Spinal cord (tissue), 10 donors: ENCODE data around the gene ARHGAP10. TPM values are rescaled to one million over a fixed set of nuclear protein-coding genes. Genes with fewer than 3 reads are reported as not detected.
"Not testable (repeated sequence)": the region's sequence is repeated elsewhere in the genome, so short reads cannot be mapped to it uniquely, and the experiment has no call there.

Experiments used
- DNase-seq, 6 donors: peaks; one replicate each; pipeline versions ENCODE4 v3.0.0 to v3.0.0-alpha.2; 2013 to 2015; ENCODE audit warnings: low spot score in 6 of 6, low read depth in 4 of 6
- H3K27ac ChIP-seq: one replicate; pipeline ENCODE4 v1.5.1; 2013; ENCODE audit warnings: low read depth, low read length, control low read depth
- H3K27me3 ChIP-seq: one replicate; pipeline ENCODE4 v1.6.1; 2013; ENCODE audit warnings: low read length; ENCODE audit not compliant: control insufficient read depth, insufficient read depth
- H3K36me3 ChIP-seq: one replicate; pipeline ENCODE4 v1.6.1; 2013; ENCODE audit warnings: low read length; ENCODE audit not compliant: control insufficient read depth, insufficient read depth
- H3K4me1 ChIP-seq: one replicate; pipeline ENCODE4 v1.6.1; 2013; ENCODE audit warnings: low read length; ENCODE audit not compliant: control insufficient read depth, insufficient read depth
- H3K4me3 ChIP-seq: one replicate; pipeline ENCODE4 v1.5.1; 2013; ENCODE audit warnings: low read depth, low read length, control low read depth
- H3K9me3 ChIP-seq: one replicate; pipeline ENCODE4 v1.6.1; 2013; ENCODE audit warnings: low read length; ENCODE audit not compliant: control insufficient read depth, insufficient read depth
- WGBS: methylation state at CpG from one replicate; pipeline ENCODE4 v1.1.5; 2013; ENCODE audit warnings: missing lambda C conversion rate; ENCODE audit not compliant: insufficient coverage; 5-methylcytosine and 5-hydroxymethylcytosine counted together
- polyA plus RNA-seq, 2 donors: library from polyadenylated mRNA; unstranded; fragments of 120-200 nt; gene quantifications; one replicate each; pipeline ENCODE4 v1.2.1, GENCODE V29; 2013; ENCODE audit not compliant: insufficient read length in 2 of 2
- total RNA-seq, 2 donors: library from RNA; depleted of rRNA in 1 of 2; stranded (reverse); fragments of 120-200 nt in 1 of 2; fragments of >200 nt in 1 of 2; gene quantifications; one replicate each; pipeline versions ENCODE4 v1.2.3 to v1.2.4, GENCODE V29; 2013 to 2014
- donor health status: healthy.

Gene ARHGAP10
- total and polyA plus RNA-seq, 4 donors: 6.4 to 27.8 (median 17.4) TPM

GRCh38 chr4:147899512-147899911 is 167.6 kb downstream of the ARHGAP10 start:
- Histone ChIP-seq H3K27ac (no peak overlapping the region), H3K9me3 (peaks cover 4% of the 10 kb centered on the region), H3K27me3 (no peaks in the 10 kb centered on the region), H3K4me3 (no peak overlapping the region), H3K36me3 (no peaks in the 10 kb centered on the region), H3K4me1 (no peaks in the 10 kb centered on the region)
- no CpG with 5 or more reads among the region's 2 CpGs for WGBS
- no peak for DNase-seq

- no peak for DNase-seq
- H3K4me3 ChIP-seq: no peak overlapping the region
- no CpG with 5 or more reads among the region's 2 CpGs for WGBS
- no peaks in the 10 kb centered on the region for H3K27me3 ChIP-seq
- no peaks in the 10 kb centered on the region for H3K4me1 ChIP-seq
- H3K9me3 ChIP-seq: peaks cover 2% of the 10 kb centered on the region
- no peaks in the 10 kb centered on the region for H3K36me3 ChIP-seq
- no peak overlapping the region for H3K27ac ChIP-seq
Observed at GRCh38 chr4:147901388-147901787, 169.5 kb downstream of the ARHGAP10 start.

DNA sequence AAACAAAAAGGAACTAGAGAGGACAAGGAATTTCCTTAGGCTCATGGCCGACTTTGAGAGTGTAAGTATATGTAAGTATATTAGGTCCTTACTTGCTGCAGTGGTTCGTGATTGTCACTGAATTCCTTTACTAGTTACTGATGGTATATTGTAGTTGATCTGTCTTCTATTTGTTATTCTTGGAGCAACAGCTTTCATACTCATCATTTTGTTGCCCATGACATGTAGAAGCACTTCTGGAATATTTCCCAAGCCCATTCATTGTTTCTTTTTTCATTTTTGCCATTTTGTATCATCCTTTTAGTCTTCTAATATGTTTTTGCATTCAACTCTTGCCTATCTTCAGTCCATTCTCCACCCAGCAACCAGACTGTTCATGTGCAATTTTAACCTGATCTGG is 170.0 kb downstream of the ARHGAP10 start:
- Histone ChIP-seq H3K4me1 (no peaks in the 10 kb centered on the region), H3K4me3 (no peak overlapping the region), H3K27ac (no peak overlapping the region), H3K9me3 (peaks cover 2% of the 10 kb centered on the region), H3K36me3 (no peaks in the 10 kb centered on the region), H3K27me3 (no peaks in the 10 kb centered on the region)
- no CpG with 5 or more reads among the region's 2 CpGs for WGBS
- no peak for DNase-seq

DNA sequence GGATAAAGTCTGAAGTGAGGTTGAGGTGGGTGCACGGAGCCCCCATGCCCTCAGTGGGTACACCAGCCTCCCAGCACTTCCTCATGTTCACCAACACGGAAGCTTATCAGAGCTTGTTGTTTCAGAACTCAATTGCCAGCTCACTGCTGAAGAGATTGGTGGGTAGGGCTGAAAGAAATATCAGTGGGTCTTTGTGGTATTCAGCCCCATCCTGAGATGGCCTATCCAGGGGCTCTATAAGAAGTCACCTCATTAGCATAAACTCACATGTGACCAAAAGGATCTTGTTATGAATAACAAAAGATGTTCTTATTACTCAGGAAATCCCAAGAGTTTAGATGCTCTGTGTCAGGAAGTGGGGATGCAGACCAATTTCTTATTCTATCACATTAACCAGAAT is 177.3 kb downstream of the ARHGAP10 start:
- Histone ChIP-seq H3K4me3 (no peak overlapping the region), H3K36me3 (no peaks in the 10 kb centered on the region), H3K27me3 (no peaks in the 10 kb centered on the region), H3K27ac (no peak overlapping the region), H3K4me1 (no peaks in the 10 kb centered on the region), H3K9me3 (no peaks in the 10 kb centered on the region)
- 75% methylated on average over 1 of the region's 2 CpGs for WGBS
- DNase-seq: no peak

DNA sequence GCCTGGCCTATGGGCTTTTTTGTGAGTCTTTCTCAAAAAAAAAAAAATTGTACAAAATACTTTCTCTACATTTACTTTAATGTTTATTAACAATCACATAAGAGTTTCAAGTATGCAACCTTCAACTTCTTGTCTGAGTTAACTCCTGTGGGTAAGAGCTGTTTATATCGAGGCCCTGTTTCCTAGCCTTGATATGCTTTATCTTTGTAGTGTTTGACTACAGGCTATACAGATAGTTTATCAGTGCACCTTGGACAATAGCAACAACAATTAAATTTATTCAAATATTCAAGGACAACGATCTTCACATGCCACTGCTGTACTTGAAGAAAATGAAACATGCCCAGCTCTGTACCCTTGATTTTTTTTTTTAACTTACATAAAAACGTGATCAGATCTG is 178.4 kb downstream of the ARHGAP10 start:
- no peaks in the 10 kb centered on the region for H3K36me3 ChIP-seq
- H3K27me3 ChIP-seq: no peaks in the 10 kb centered on the region
- H3K27ac ChIP-seq: no peak overlapping the region
- DNase-seq: no peak
- H3K4me3 ChIP-seq: no peak overlapping the region
- H3K4me1 ChIP-seq: no peaks in the 10 kb centered on the region
- no peaks in the 10 kb centered on the region for H3K9me3 ChIP-seq
- WGBS: no CpG with 5 or more reads among the region's 3 CpGs

DNA sequence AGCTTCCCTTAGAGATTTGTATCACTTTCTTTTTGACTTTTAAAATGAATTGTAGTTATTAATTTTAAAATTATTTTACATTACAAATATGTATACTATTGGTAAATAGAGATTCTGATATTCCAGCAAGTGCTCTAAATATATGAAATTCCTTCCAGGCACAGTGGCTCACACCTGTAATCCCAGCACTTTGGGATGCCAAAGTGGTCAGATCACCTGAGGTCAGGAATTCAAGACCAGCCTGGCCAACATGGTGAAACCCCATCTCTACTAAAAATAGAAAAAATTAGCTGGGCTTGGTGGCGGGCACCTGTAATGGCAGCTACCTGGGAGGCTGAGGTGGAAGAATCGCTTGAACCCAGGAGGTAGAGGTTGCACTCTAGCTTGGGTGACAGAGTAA is 180.2 kb downstream of the ARHGAP10 start:
- H3K4me3 ChIP-seq, H3K27ac ChIP-seq, H3K9me3 ChIP-seq, DNase-seq, H3K36me3 ChIP-seq, H3K27me3 ChIP-seq, H3K4me1 ChIP-seq: not testable (repeated sequence)
- no CpG with 5 or more reads among the region's 2 CpGs for WGBS

DNA sequence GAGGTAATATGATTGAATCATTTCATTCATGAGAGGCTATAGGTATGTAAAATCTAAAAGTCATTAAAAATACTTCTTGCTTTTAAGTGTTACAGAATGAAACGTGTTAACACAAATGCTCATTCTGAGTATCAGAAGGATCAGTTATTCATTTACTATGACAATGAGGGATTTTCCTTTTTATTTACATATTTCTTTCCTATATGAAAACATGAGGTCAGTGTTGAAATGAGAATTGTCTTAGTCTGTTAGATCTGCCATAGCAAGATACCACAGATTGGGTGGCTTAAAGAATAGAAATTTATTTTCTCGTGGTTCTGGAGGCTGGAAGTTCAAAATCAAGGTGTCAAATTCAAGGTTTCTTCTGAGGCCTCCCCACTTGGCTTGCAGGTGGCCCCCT is 181.2 kb downstream of the ARHGAP10 start:
- no peaks in the 10 kb centered on the region for H3K4me1 ChIP-seq
- H3K9me3 ChIP-seq: no peaks in the 10 kb centered on the region
- 83% methylated on average over 1 of the region's 2 CpGs for WGBS
- no peak overlapping the region for H3K27ac ChIP-seq
- H3K4me3 ChIP-seq: no peak overlapping the region
- H3K36me3 ChIP-seq: no peaks in the 10 kb centered on the region
- DNase-seq: no peak
- H3K27me3 ChIP-seq: no peaks in the 10 kb centered on the region

DNA sequence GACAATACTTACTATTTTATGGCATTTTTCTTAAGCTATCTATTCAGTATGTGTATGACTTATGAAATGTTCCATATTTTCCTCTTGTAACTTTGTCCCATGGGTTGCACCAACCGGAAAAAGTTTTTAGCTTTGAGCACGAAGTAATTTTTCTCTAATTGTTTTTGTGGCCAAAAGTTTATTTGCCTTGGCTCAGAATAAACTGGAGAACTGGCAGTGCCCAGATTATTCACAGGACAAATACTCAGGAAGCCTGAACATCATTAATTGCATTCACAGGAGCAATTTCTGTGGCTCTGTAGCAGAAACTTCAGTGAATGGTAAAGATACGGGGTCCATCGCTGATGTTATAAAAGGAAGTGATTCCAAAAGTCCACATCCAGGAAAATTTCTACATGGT is 184.5 kb downstream of the ARHGAP10 start:
- no peaks in the 10 kb centered on the region for H3K9me3 ChIP-seq
- no peaks in the 10 kb centered on the region for H3K4me1 ChIP-seq
- DNase-seq: no peak
- H3K27ac ChIP-seq: no peak overlapping the region
- H3K27me3 ChIP-seq: no peaks in the 10 kb centered on the region
- WGBS: 61% methylated on average over 3 of the region's 4 CpGs
- H3K4me3 ChIP-seq: no peak overlapping the region
- H3K36me3 ChIP-seq: no peaks in the 10 kb centered on the region

GRCh38 chr4:147923381-147923780 is 191.5 kb downstream of the ARHGAP10 start:
- no peaks in the 10 kb centered on the region for H3K27me3 ChIP-seq
- peak in 1 of 6 donors; percentile 52 for DNase-seq
- H3K4me1 ChIP-seq: no peaks in the 10 kb centered on the region
- H3K4me3 ChIP-seq: no peak overlapping the region
- H3K36me3 ChIP-seq: no peaks in the 10 kb centered on the region
- H3K27ac ChIP-seq: no peak overlapping the region
- no peaks in the 10 kb centered on the region for H3K9me3 ChIP-seq
- WGBS: no CpG with 5 or more reads among the region's 2 CpGs

- no peak for DNase-seq
- no peaks in the 10 kb centered on the region for H3K9me3 ChIP-seq
- H3K36me3 ChIP-seq: no peaks in the 10 kb centered on the region
- no peak overlapping the region for H3K4me3 ChIP-seq
- no peak overlapping the region for H3K27ac ChIP-seq
- H3K27me3 ChIP-seq: no peaks in the 10 kb centered on the region
- WGBS: no CpG with 5 or more reads among the region's 4 CpGs
- no peaks in the 10 kb centered on the region for H3K4me1 ChIP-seq
Observed at GRCh38 chr4:147923854-147924253, 192.0 kb downstream of the ARHGAP10 start.
